AG04450 (cell line): ENCODE measurements around the gene MMADHC. TPM values are rescaled to one million over a fixed set of nuclear protein-coding genes. Genes with fewer than 3 reads are reported as not detected.

Experiments used
- CTCF ChIA-PET: fragments of 300-600, 350-600 bp; formaldehyde crosslinking; extraction: SDS; loops from one replicate; lab custom pipeline; 2022; ENCODE audit warnings: antibody characterized with exemption, inconsistent platforms; lab: Charles Lee
- POLR2A ChIA-PET: fragments of 350-600 bp; formaldehyde crosslinking; extraction: SDS; loops from one replicate; lab custom pipeline; 2021; ENCODE audit warnings: antibody characterized with exemption, inconsistent platforms; lab: Yijun Ruan, JAX
- DNase-seq: peaks from one replicate; pipeline ENCODE4 v3.0.0-alpha.2; 2011; ENCODE audit warnings: low read depth, low spot score
- H3K27ac ChIP-seq: one replicate; pipeline ENCODE4 v1.5.1; 2012; ENCODE audit warnings: low read depth, low read length, control low read depth
- H3K27me3 ChIP-seq: one replicate; pipeline ENCODE4 v1.6.0; 2012; ENCODE audit warnings: low read length; ENCODE audit not compliant: control insufficient read depth, insufficient read depth
- H3K4me3 ChIP-seq: 2 replicates; pipeline ENCODE4 v1.5.1; 2011; ENCODE audit warnings: mild to moderate bottlenecking, low read depth, low read length, control low read depth
- H3K9me3 ChIP-seq: 2 replicates; pipeline ENCODE4 v1.5.1; 2012; ENCODE audit warnings: low read length; ENCODE audit not compliant: control insufficient read depth, insufficient read depth
- CTCF ChIP-seq: IDR thresholded peaks from 2 replicates; pipeline ENCODE4 v1.5.1; 2011; ENCODE audit warnings: low read depth, low read length, control low read depth, inconsistent platforms
- polyA plus RNA-seq: library from polyadenylated mRNA; depleted of rRNA; stranded (reverse); fragments of >200 nt; gene quantifications from 2 replicates; pipeline ENCODE4 v1.2.3, GENCODE V29; 2011

Gene MMADHC
- polyA plus RNA-seq, 1 experiment = 198 TPM

- no peak for TF ChIP-seq CTCF
- H3K27ac ChIP-seq = no peak overlapping the region
- no peak for DNase-seq
- no peaks in the 10 kb centered on the region for H3K9me3 ChIP-seq
- CTCF ChIA-PET = no interaction called here
- no peaks in the 10 kb centered on the region for H3K27me3 ChIP-seq
- POLR2A ChIA-PET = no interaction called here
- no peak overlapping the region for H3K4me3 ChIP-seq
Measured at GRCh38 chr2:149540138-149540537, 47.4 kb downstream of the MMADHC start.

GRCh38 chr2:149538138-149538833 is 49.3 kb downstream of the MMADHC start:
- Histone ChIP-seq H3K4me3 (no peak overlapping the region), H3K27ac (no peak overlapping the region), H3K27me3 (no peaks in the 10 kb centered on the region), H3K9me3 (no peaks in the 10 kb centered on the region)
- CTCF ChIA-PET = interaction anchor here (0.8 kb wide), 1 partner anchor 8 kb away, joined by 3 read pairs; no protein-coding TSS in a partner anchor
- TF ChIP-seq CTCF = no peak
- POLR2A ChIA-PET = no interaction called here
- DNase-seq = no peak

GRCh38 chr2:149537092-149537726 is 50.4 kb downstream of the MMADHC start:
- ChIA-PET POLR2A (no interaction called here), CTCF (no interaction called here)
- Histone ChIP-seq H3K9me3 (no peaks in the 10 kb centered on the region), H3K27me3 (no peaks in the 10 kb centered on the region), H3K4me3 (no peak overlapping the region), H3K27ac (no peak overlapping the region)
- no peak for TF ChIP-seq CTCF
- DNase-seq = no peak

GRCh38 chr2:149536649-149537048 is 50.9 kb downstream of the MMADHC start:
- Histone ChIP-seq H3K4me3 (no peak overlapping the region), H3K27ac (no peak overlapping the region), H3K9me3 (no peaks in the 10 kb centered on the region), H3K27me3 (no peaks in the 10 kb centered on the region)
- no peak for TF ChIP-seq CTCF
- ChIA-PET CTCF (interaction anchor here (0.5 kb wide), 1 partner anchor 25 kb away, joined by 3 read pairs; no protein-coding TSS in a partner anchor), POLR2A (no interaction called here)
- no peak for DNase-seq

- POLR2A ChIA-PET = no interaction called here
- CTCF ChIA-PET = interaction anchor here (0.5 kb wide), 1 partner anchor 152 kb away, joined by 3 read pairs; no protein-coding TSS in a partner anchor
Measured at GRCh38 chr2:149534674-149535073, 52.9 kb downstream of the MMADHC start.

More at GRCh38 chr2:149534674-149535073, 52.9 kb downstream of the MMADHC start:
- Histone ChIP-seq H3K27me3 (peaks cover 2% of the 10 kb centered on the region), H3K4me3 (no peak overlapping the region), H3K9me3 (no peaks in the 10 kb centered on the region), H3K27ac (no peak overlapping the region)
- DNase-seq = no peak
- no peak for TF ChIP-seq CTCF
